AG08395 (cell line): ENCODE results near the gene ANXA10.
"Not testable (repeated sequence)": the region's sequence is repeated elsewhere in the genome, so short reads cannot be mapped to it uniquely, and the experiment has no call there.

Experiments
- DNase-seq: peaks from one replicate; pipeline ENCODE4 v3.0.0; 2012; ENCODE audit warnings: mixed read lengths, low spot score

Gene ANXA10

DNA sequence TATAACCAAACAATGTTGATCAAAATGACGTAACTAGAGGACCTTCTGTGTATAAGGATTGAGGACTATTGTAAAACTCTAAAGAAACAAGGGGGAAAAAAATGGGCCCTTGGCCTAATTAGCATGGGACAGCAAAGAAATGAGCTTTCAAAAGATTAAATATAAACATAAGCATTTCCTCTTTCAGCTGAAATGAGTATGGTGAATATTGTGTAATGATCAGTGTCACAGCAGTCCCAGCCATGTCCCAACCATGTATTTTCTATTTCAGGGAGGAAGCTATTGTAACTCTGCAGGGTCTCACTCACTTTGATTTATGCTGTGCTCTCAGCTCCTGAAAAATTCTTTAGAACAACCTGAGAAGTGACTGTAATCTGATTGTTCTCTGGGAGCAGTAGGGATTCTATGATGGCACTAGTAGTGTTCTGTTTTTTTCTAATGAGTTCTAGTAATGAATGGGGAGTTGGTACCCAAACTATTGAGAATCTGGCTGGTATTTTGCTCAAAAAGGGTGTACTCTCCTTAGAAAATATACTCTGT is 25.8 kb downstream of the ANXA10 start:
- no peak for DNase-seq

DNA sequence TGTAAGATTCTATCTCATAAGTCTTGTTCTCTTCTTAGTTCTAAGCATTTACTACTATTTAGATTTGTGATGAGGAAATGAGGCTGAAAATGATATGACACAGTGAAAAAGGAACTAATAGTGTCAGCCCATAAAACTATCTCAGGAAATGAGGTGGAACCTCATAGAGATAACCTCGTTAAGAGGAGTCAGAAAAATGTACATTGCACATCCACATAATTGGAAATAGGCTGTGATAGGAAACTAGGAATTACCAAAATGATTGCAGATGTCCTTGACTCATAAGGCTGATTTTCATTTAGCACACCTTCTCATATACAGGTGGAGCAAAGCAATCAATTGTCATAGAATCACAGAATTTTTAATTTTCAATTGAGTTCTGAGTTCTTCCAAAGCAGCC is 26.8 kb downstream of the ANXA10 start:
- no peak for DNase-seq

DNA sequence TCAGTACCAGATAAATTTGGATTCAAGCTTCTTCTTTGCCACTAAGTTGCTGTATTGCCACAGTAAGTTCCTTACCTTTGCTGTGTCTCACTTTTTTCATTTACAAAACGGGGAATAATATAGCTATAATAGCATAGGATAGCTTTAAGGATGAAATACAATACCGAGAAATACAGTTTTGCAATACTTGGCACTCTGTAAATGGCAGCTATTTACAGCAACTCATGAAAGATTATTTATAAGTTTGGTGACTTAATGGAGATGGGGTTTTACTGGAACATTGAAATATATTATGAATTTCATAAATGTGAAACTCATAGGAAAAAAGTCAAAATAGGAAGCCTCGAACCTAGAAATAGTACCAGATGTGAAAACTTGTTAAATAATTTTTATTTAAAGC is 27.6 kb downstream of the ANXA10 start:
- no peak for DNase-seq

- DNase-seq, result no peak
These were observed 28.5 kb downstream of the ANXA10 start for GRCh38 chr4:168120811-168121210.

GRCh38 chr4:168124008-168124641 is 31.8 kb downstream of the ANXA10 start:
- DNase-seq, result no peak

GRCh38 chr4:168126952-168127351 is 34.6 kb downstream of the ANXA10 start:
- no peak for DNase-seq

DNA sequence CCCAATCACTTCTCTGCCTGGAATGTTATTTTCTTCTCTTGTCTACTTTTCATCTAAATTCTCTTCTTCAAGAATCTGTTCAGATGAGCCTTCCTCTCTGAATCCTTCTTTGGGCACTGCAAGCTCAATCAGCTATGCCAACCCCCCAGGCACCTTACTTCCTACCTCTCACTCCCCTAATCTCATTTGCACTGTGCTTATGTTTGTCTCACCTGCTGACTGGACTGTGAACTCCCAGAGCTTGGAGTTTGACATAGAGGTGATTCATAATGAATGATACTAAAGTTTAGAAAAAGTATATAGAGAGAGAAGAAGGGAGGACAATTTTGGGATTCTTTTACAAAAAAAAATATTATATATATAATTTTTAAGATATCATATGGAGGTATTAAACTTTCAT is 36.3 kb downstream of the ANXA10 start:
- DNase-seq, result no peak

- no peak for DNase-seq
These were observed 36.9 kb downstream of the ANXA10 start for GRCh38 chr4:168129046-168129772.

GRCh38 chr4:168129802-168130201 is 37.5 kb downstream of the ANXA10 start:
- DNase-seq, result no peak

- no peak for DNase-seq
These were observed 38.9 kb downstream of the ANXA10 start for GRCh38 chr4:168131196-168131595.

DNA sequence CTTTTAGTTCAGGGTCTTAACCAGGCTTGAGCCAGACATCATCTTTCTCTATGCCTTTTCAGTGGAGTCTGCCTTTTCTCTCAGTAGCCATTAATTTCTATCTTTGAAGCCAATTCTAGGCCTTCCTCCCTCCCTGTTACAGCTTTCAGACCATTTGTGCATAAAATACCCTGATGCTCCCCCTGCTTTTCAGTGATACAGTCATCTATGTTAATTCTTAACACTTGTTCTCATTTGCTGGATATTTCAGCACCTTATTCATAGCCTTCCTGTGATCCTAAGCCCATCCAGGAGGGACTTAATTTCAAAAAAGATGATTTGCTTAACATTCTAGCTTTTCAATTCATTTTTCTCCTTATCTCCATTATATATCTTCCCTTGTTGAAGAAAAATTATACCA is 42.3 kb downstream of the ANXA10 start:
- no peak for DNase-seq

- not testable (repeated sequence) for DNase-seq
These were observed 43.5 kb downstream of the ANXA10 start for GRCh38 chr4:168135860-168136259.

- not testable (repeated sequence) for DNase-seq
These were observed 45.4 kb downstream of the ANXA10 start for GRCh38 chr4:168137695-168138094.

GRCh38 chr4:168138143-168138542 is 45.8 kb downstream of the ANXA10 start:
- DNase-seq, result no peak

GRCh38 chr4:168139336-168139735 is 47.0 kb downstream of the ANXA10 start:
- DNase-seq, result no peak

DNA sequence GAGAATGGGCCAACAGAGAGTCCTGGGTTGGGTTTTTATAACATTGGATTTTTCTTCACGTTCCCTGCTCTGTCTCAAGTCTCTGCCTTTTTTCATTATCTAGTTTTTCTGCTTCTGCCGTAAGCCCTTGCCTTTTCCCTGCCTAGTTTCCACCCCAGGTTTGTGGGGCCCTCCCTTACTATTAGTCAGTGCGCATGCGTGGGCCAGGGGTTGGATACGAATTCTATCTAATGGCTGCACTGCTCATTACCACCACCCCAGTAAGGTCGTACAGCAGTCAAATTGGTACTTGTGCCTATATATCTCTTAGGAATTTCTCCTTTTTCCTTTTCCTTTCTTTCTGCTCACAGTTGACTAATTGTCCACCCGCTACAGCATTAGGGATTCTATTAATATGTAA is 49.4 kb downstream of the ANXA10 start:
- no peak for DNase-seq

DNA sequence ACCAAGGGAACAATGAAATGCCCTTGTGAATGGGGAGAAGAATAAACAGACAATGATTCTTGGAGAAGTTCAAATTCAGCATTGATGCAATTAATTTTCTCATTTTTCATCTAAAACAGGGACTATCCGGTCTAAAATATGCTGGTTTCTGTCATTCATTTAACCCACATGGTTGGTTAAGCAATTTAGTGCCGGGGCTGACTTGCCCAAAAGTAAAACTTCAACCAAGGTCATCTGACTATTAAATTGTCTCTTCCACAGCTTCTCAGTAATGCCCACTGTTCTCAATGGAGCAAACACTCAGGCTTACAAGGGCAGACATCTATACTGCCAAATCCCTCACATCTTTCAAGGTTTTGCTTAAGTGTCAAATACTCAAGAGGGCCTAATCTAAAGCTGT is 51.3 kb downstream of the ANXA10 start:
- no peak for DNase-seq

DNA sequence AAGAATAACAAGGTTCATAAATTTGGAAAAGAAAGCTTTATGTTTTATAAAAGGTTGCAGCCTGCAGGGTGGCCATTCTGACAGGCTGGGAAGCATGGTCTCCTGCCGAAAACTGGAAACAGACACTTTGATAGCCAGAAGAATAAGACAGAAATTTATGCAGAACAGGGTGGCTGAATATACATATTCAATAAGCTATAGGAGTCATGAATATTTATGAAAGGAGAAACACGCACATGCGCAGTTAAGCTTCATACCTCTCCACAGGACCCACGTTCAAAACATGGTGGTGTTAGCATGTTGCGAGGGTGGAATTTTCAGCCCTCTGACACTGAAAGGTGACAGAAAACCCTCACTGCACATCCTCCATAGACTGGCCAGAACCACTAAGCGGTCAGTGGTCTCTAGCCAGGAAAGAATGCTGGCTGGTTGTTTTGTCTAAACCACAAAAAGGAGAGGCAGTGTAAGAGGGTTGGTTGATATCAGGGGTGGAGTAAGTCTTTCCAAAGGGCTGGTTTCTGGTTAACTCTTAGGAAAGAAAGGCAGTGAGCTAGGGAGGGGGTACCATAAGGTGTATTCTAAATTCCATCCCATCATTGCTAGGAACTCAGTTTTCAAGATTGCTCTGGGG is 58.2 kb downstream of the ANXA10 start:
- DNase-seq, result no peak

DNA sequence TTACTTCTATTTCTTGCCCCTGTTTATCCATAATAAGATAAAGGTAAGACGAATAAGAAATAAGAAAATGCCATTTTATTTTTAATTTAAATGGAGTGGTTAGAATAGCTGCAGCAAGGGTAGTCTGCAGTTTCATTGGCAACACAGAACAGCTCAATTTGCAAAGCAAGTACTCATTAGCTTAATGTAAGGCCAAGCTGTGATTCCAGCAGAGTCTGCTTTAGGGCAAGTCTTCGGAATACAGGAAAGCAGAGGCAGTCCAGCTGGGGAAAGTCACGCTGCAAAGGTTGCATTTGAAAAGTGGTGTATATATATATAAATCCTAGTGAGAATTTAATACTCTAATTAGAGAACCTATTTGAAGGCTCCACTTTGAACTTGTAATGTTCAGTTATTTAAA is 59.0 kb downstream of the ANXA10 start:
- no peak for DNase-seq

DNA sequence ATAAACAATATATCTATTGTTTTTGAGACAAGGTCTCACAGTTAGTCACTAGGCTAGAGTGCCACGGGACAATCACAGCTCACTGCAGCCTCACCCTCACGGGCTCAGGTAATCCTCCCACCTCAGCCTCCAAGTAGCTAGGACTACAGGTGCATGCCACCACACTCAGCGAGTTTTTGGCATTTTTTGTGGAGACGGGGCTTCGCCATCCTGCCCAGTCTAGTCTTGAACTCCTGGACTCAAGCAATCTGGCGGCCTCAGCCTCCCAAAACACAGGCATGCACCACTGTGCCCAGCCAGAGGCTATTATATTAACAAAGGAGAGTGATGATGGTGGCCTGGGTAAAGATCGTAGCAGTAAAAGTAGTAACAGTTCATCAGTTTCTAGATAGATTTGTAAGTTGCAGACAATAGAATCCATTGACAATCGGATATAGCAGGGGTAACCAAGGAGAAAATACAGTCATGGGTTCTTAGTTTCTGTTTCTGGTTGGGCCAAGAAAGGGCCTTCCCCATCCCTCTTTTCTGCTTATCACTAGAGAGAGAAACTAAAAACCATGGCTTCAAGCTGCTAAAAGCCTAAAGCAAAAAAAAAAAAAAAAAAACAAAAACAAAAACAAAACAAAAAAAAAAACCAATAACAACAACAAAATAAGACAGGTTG is 60.6 kb downstream of the ANXA10 start:
- DNase-seq, result no peak

DNA sequence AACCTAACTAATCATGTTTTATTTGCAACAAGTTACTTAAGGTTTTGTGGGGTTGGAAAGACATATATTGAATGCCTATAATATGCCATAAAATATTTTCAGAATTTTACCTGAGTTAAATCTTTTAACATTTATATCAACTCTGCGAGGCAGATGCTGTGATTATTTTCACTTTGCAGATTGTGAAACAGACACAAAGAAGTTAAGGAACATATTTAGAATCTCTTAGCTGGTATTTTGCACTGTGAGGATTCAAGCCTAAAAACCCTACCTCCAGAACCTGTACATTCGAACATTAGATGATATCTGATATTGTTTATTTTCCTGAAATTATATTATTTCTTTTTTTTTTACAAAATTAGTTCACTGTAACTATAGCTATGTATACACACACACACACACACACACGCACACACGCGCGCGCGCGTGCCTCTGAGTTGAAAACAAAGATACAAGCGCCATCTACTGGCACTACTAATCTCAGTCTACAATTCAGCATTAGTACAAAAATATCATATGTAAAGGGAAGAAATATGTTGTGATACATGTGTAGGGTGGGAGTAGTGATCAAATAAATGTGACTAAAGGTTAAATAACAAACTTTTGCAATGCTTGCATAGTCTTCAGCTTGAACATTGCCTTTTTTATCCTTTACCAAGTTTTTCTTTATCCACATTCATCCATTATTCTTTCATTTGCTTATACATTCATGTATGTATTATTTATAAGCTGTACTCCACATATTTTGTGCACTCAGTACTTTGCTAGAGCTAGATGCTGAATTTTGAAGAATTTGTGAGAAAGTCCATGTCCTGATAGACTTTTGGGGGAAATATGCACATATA is 61.5 kb downstream of the ANXA10 start:
- DNase-seq, result peak; percentile 31
